SK-N-SH treated with all-trans-retinoic acid at 6 μM for 48 hours (cell line): ENCODE measurements around the gene EMC8.

Experiments used
- ATAC-seq: fragments of 200-7000 bp; cut with Tn5 transposase; 3 replicates; pipeline ENCODE4 v1.9.1; 2020; ENCODE audit warnings: mild to moderate bottlenecking, moderate library complexity
- ARNTL ChIP-seq: fragments of 450-650 bp; formaldehyde crosslinking; IDR thresholded peaks from 2 replicates; pipeline ENCODE4 v1.5.0; 2020; ENCODE audit warnings: low read depth, mild to moderate bottlenecking, moderate library complexity, borderline replicate concordance
- BACH2 ChIP-seq: fragments of 250-450 bp; sonication (Bioruptor Pico); IDR thresholded peaks from 2 replicates; pipeline ENCODE4 v1.9.0; 2021; ENCODE audit warnings: mild to moderate bottlenecking, borderline replicate concordance
- CSDC2 ChIP-seq: fragments of 250-450 bp; sonication (Bioruptor Pico); IDR thresholded peaks from 2 replicates; pipeline ENCODE4 v1.5.0; 2020; ENCODE audit warnings: mild to moderate bottlenecking, moderate library complexity
- ESRRG ChIP-seq: fragments of 250-450 bp; sonication (Bioruptor Pico); IDR thresholded peaks from 2 replicates; pipeline ENCODE4 v1.6.1; 2021; ENCODE audit warnings: mild to moderate bottlenecking
- GLIS3 ChIP-seq: fragments of 250-450 bp; sonication (Bioruptor Pico); IDR thresholded peaks from 2 replicates; pipeline ENCODE4 v1.5.0; 2020; ENCODE audit warnings: mild to moderate bottlenecking, moderate library complexity
- ISL1 ChIP-seq: fragments of 250-450 bp; sonication (Bioruptor Pico); IDR thresholded peaks from 2 replicates; pipeline ENCODE4 v2.1.2; 2022; ENCODE audit warnings: mild to moderate bottlenecking, moderate library complexity
- OSR1 ChIP-seq: fragments of 250-450 bp; sonication (Bioruptor Pico); IDR thresholded peaks from 2 replicates; pipeline ENCODE4 v1.8.0; 2022; ENCODE audit warnings: moderate library complexity, mild to moderate bottlenecking, inconsistent platforms
- PPARA ChIP-seq: fragments of 250-450 bp; sonication (Bioruptor Pico); IDR thresholded peaks from 2 replicates; pipeline ENCODE4 v1.5.0; 2020; ENCODE audit warnings: mild to moderate bottlenecking, borderline replicate concordance
- RARB ChIP-seq: fragments of 250-450 bp; sonication (Bioruptor Pico); IDR thresholded peaks from 2 replicates; pipeline ENCODE4 v1.8.0; 2021; ENCODE audit warnings: mild to moderate bottlenecking, moderate library complexity
- SNAI2 ChIP-seq: fragments of 250-450 bp; sonication (Bioruptor Pico); IDR thresholded peaks from 2 replicates; pipeline ENCODE4 v1.5.0; 2020; ENCODE audit warnings: mild to moderate bottlenecking, moderate library complexity
- TCF4 ChIP-seq: fragments of 250-450 bp; sonication (Bioruptor Pico); IDR thresholded peaks from 2 replicates; pipeline ENCODE4 v1.8.0; 2021; ENCODE audit warnings: mild to moderate bottlenecking, moderate library complexity, borderline replicate concordance
- TOX ChIP-seq: fragments of 250-450 bp; sonication (Bioruptor Pico); IDR thresholded peaks from 2 replicates; pipeline ENCODE4 v1.8.0; 2021; ENCODE audit warnings: mild to moderate bottlenecking, moderate library complexity, borderline replicate concordance
- ZC3H10 ChIP-seq: fragments of 250-450 bp; sonication (Bioruptor Pico); IDR thresholded peaks from 2 replicates; pipeline ENCODE4 v1.5.1; 2021; ENCODE audit warnings: mild to moderate bottlenecking, moderate library complexity
- ZFP3 ChIP-seq: fragments of 250-450 bp; sonication (Bioruptor Pico); IDR thresholded peaks from 2 replicates; pipeline ENCODE4 v1.5.0; 2020; ENCODE audit warnings: mild to moderate bottlenecking, moderate library complexity
- ZFP30 ChIP-seq: fragments of 450-650 bp; formaldehyde crosslinking; IDR thresholded peaks from 2 replicates; pipeline ENCODE4 v1.5.0; 2022; ENCODE audit warnings: mild to moderate bottlenecking, moderate library complexity
- ZNF565 ChIP-seq: fragments of 450-650 bp; formaldehyde crosslinking; conservative IDR thresholded peaks from 2 replicates; pipeline ENCODE4 v1.5.0; 2020; ENCODE audit warnings: low read depth, mild to moderate bottlenecking, moderate library complexity
- ZNF8 ChIP-seq: fragments of 450-650 bp; formaldehyde crosslinking; IDR thresholded peaks from 2 replicates; pipeline ENCODE4 v1.5.0; 2020; ENCODE audit warnings: mild to moderate bottlenecking, moderate library complexity
- TF ChIP-seq, protein P1 (sequence below): fragments of 250-450 bp; sonication (Bioruptor Pico); IDR thresholded peaks from 2 replicates; pipeline ENCODE4 v1.5.0; 2020; ENCODE audit warnings: mild to moderate bottlenecking, moderate library complexity
- TF ChIP-seq, protein P2 (sequence below): fragments of 250-450 bp; sonication (Bioruptor Pico); IDR thresholded peaks from 2 replicates; pipeline ENCODE4 v1.5.1; 2020; ENCODE audit warnings: low read depth, mild to moderate bottlenecking, moderate library complexity
- TF ChIP-seq, protein P3 (sequence below): fragments of 250-450 bp; sonication (Bioruptor Pico); IDR thresholded peaks from 2 replicates; pipeline ENCODE4 v1.8.0; 2020; ENCODE audit warnings: mild to moderate bottlenecking, moderate library complexity, borderline replicate concordance
- TF ChIP-seq, protein P4 (sequence below): fragments of 250-450 bp; sonication (Bioruptor Pico); IDR thresholded peaks from 2 replicates; pipeline ENCODE4 v1.5.1; 2021; ENCODE audit warnings: mild to moderate bottlenecking, moderate library complexity
- TF ChIP-seq, protein P5 (sequence below): fragments of 250-450 bp; sonication (Bioruptor Pico); IDR thresholded peaks from 2 replicates; pipeline ENCODE4 v1.8.0; 2021; ENCODE audit warnings: low read depth, mild to moderate bottlenecking, moderate library complexity, borderline replicate concordance

Gene EMC8

DNA sequence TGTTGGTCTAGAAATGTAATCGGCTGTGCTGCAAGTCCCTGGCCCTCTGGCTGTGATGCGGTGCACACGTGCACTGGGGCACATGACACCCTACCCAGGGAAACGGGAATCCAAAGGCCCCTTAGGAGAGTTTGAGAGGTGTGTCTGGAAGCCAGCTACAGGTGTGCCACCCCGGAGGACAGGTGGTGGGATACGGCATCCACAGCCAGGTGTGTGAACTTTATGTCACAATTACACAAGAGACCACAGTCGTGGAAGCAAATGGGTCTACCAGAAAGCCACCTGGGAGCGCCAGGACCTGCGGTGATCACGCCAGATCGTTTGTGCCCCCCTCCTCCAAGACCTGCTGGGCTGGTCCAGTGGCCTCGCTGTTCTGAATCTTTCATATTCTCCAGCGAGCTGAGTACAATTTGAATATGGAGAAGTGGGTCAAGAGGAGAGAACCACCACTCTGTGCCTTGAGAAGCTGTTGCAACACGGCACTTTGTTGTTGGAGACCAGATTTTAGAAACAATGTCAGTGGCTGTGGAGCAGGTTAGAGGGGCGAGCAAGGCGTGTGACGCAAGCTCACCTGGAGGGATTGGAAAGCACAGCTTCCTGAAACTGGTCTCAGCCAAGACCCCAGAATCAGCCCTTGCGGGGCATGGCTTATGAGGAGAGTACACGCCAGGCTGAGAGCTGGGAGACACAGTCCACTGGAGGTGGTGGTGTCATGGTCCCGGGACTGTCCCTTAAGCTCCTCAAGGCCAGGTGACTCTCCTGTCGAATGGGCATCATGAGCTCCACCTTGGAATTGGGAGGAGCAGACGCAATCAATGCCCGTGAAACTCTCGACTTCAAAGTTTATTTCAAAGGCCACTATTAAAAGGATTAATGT lies 37.6 kb upstream of the EMC8 start:
- no peak for TF ChIP-seq TOX (CRISPR knock-in tag)
- TF ChIP-seq PPARA (CRISPR knock-in tag) = no peak
- TF ChIP-seq BACH2 (CRISPR knock-in tag) = no peak
- TF ChIP-seq ZFP3 (CRISPR knock-in tag) = no peak
- TF ChIP-seq ESRRG (CRISPR knock-in tag) = no peak
- TF ChIP-seq ZC3H10 = no peak
- TF ChIP-seq, protein P1, sequence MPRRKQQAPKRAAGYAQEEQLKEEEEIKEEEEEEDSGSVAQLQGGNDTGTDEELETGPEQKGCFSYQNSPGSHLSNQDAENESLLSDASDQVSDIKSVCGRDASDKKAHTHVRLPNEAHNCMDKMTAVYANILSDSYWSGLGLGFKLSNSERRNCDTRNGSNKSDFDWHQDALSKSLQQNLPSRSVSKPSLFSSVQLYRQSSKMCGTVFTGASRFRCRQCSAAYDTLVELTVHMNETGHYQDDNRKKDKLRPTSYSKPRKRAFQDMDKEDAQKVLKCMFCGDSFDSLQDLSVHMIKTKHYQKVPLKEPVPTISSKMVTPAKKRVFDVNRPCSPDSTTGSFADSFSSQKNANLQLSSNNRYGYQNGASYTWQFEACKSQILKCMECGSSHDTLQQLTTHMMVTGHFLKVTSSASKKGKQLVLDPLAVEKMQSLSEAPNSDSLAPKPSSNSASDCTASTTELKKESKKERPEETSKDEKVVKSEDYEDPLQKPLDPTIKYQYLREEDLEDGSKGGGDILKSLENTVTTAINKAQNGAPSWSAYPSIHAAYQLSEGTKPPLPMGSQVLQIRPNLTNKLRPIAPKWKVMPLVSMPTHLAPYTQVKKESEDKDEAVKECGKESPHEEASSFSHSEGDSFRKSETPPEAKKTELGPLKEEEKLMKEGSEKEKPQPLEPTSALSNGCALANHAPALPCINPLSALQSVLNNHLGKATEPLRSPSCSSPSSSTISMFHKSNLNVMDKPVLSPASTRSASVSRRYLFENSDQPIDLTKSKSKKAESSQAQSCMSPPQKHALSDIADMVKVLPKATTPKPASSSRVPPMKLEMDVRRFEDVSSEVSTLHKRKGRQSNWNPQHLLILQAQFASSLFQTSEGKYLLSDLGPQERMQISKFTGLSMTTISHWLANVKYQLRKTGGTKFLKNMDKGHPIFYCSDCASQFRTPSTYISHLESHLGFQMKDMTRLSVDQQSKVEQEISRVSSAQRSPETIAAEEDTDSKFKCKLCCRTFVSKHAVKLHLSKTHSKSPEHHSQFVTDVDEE (CRISPR knock-in tag) = no peak
- no peak for TF ChIP-seq RARB (CRISPR knock-in tag)
- no peak for TF ChIP-seq ZFP30 (CRISPR knock-in tag)
- TF ChIP-seq GLIS3 (CRISPR knock-in tag) = no peak
- no peak for ATAC-seq

DNA sequence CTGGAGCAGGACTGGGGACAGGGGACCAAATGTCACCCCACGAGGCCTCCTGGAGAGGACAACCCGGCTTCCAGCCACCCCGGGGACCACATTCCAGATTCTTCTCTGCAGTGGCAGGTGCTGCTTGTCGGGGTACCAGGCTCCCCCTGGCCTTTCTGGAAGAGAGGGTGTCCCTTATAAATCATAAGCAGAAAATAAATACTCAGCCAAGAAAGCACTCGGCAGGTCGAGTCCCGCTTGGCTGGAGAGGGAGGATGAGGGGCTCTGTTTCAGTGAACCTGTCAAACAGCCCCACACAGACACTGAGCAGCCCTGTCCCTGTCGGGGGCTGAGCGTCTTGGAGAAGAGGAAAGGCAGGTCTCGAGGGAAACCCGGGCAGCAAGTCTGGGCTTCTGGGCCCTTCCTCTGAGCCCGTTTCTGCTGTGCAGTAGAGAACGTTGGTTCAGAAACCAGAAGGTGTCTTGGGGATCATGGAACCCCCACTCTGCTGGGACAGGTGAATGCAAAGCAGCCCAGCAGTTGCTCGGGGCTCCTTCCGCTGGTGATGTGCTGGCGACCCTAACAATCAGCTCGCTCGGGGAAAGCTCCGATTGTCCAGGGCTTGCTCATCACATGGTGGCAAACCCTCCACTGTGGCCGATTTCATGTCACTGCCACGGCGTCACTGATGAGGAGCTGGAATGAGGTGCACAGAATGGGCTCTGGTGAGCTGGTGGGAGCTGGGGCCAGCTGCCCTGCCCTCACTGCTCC lies 36.8 kb upstream of the EMC8 start:
- TF ChIP-seq, protein P1 (CRISPR knock-in tag) = no peak
- TF ChIP-seq ZFP3 (CRISPR knock-in tag) (no peak), CSDC2 (CRISPR knock-in tag) (no peak), BACH2 (CRISPR knock-in tag) (no peak), ZNF8 (CRISPR knock-in tag) (no peak), SNAI2 (CRISPR knock-in tag) (no peak), ZFP30 (CRISPR knock-in tag) (no peak), OSR1 (no peak), TOX (CRISPR knock-in tag) (no peak), ZC3H10 (no peak), PPARA (CRISPR knock-in tag) (no peak), ISL1 (CRISPR knock-in tag) (no peak), TCF4 (CRISPR knock-in tag) (no peak), ZNF565 (CRISPR knock-in tag) (no peak), ARNTL (CRISPR knock-in tag) (no peak), GLIS3 (CRISPR knock-in tag) (no peak)
- TF ChIP-seq, protein P2, sequence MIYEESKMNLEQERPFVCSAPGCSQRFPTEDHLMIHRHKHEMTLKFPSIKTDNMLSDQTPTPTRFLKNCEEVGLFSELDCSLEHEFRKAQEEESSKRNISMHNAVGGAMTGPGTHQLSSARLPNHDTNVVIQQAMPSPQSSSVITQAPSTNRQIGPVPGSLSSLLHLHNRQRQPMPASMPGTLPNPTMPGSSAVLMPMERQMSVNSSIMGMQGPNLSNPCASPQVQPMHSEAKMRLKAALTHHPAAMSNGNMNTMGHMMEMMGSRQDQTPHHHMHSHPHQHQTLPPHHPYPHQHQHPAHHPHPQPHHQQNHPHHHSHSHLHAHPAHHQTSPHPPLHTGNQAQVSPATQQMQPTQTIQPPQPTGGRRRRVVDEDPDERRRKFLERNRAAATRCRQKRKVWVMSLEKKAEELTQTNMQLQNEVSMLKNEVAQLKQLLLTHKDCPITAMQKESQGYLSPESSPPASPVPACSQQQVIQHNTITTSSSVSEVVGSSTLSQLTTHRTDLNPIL (CRISPR knock-in tag) = no peak
- TF ChIP-seq, protein P3, sequence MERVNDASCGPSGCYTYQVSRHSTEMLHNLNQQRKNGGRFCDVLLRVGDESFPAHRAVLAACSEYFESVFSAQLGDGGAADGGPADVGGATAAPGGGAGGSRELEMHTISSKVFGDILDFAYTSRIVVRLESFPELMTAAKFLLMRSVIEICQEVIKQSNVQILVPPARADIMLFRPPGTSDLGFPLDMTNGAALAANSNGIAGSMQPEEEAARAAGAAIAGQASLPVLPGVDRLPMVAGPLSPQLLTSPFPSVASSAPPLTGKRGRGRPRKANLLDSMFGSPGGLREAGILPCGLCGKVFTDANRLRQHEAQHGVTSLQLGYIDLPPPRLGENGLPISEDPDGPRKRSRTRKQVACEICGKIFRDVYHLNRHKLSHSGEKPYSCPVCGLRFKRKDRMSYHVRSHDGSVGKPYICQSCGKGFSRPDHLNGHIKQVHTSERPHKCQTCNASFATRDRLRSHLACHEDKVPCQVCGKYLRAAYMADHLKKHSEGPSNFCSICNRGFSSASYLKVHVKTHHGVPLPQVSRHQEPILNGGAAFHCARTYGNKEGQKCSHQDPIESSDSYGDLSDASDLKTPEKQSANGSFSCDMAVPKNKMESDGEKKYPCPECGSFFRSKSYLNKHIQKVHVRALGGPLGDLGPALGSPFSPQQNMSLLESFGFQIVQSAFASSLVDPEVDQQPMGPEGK (CRISPR knock-in tag) = no peak
- TF ChIP-seq, protein P4, sequence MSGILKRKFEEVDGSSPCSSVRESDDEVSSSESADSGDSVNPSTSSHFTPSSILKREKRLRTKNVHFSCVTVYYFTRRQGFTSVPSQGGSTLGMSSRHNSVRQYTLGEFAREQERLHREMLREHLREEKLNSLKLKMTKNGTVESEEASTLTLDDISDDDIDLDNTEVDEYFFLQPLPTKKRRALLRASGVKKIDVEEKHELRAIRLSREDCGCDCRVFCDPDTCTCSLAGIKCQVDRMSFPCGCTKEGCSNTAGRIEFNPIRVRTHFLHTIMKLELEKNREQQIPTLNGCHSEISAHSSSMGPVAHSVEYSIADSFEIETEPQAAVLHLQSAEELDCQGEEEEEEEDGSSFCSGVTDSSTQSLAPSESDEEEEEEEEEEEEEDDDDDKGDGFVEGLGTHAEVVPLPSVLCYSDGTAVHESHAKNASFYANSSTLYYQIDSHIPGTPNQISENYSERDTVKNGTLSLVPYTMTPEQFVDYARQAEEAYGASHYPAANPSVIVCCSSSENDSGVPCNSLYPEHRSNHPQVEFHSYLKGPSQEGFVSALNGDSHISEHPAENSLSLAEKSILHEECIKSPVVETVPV (CRISPR knock-in tag) = no peak
- TF ChIP-seq, protein P5, sequence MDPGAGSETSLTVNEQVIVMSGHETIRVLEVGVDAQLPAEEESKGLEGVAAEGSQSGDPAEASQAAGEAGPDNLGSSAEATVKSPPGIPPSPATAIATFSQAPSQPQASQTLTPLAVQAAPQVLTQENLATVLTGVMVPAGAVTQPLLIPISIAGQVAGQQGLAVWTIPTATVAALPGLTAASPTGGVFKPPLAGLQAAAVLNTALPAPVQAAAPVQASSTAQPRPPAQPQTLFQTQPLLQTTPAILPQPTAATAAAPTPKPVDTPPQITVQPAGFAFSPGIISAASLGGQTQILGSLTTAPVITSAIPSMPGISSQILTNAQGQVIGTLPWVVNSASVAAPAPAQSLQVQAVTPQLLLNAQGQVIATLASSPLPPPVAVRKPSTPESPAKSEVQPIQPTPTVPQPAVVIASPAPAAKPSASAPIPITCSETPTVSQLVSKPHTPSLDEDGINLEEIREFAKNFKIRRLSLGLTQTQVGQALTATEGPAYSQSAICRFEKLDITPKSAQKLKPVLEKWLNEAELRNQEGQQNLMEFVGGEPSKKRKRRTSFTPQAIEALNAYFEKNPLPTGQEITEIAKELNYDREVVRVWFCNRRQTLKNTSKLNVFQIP = no peak
- ATAC-seq = no peak
